NCI-H69 (cell line): ENCODE data around the gene NAALADL1.
"Not testable (repeated sequence)": the region's sequence is repeated elsewhere in the genome, so short reads cannot be mapped to it uniquely, and the experiment has no call there.

ENCODE experiments used
- DNase-seq: peaks from one replicate; lab custom pipeline; 2025; lab: John Stamatoyannopoulos, UW

Gene NAALADL1

DNA sequence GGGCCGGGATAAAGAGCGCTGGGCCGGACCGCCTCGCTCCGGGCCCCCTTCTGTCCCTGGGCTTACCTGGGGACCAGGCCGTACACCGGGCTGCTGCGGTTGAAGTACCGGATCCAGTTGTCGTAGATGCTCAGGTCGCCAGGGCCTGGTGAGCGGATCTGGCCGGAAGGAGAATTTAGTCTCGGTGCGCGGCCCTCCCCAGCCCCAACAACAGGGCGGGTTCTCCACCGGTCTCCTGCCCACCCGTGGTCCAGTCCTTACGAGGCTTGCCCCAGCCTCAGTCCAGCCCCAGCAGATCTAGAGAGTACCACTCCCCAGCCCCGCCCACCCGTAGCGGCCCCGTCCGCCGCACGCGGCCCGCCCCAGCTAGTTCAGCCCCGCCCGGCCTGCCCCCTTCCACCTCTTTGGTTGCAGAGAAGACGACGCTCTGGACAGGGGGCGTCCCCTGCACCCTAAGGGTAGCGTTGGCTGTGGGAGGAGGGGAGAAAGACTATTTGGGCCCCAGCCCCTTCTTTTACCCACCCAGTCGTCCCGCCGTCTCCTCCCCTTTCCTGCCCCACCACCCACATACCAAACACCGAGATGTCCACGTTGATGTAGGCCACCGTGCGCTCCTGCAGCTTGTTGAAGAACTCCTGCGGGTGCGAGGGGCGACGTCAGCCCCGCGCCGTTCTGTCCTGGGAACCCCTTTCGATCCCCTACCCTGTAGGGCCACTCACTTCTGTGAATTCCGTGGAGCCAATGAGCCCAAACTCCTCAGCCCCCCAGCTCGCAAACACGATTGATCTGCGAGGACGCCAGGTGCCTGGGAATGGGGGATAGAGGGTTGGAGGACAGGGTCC lies 10.6 kb downstream of the NAALADL1 start:
- DNase-seq, result no peak

DNA sequence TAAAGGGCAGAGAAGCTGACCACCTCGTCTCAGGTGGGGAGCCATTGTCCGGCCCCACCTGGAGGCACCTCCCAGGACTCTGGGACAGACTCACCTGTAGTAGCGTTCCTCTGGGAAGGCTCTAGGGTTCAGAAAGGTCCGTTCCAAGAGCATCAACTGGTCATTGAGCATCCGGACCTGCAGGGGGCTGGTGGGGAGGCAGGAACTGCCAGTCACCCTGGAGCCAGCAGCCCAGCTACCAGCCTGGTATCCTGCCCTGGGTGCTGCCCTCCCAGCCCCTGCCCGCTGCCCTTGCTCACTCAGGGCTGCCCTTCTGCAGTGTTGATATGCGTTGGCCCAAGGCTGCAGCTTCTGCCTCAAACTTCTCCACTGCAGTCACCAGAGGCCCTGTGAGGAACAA lies 12.6 kb downstream of the NAALADL1 start:
- DNase-seq, result no peak

DNA sequence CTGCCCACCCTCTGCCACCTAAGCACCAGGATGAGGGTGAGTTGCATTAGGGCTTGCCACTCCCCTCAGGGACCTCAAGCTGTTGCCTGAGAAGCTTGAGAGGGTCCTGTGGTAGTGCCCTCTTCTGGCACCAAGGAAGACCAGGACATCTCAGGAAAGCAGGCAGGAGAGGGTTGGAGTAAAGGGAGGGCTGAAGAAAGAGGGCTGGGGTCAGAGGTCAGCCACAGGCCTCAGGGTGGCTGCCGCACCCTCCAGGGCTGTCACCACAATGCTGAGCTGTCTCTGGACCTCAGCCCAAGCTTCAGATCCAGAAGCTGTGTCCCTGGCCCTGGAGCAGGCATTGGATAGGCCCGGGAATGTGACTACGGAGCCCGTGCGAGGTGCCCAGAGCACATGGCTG lies 13.3 kb downstream of the NAALADL1 start:
- DNase-seq, result no peak

DNA sequence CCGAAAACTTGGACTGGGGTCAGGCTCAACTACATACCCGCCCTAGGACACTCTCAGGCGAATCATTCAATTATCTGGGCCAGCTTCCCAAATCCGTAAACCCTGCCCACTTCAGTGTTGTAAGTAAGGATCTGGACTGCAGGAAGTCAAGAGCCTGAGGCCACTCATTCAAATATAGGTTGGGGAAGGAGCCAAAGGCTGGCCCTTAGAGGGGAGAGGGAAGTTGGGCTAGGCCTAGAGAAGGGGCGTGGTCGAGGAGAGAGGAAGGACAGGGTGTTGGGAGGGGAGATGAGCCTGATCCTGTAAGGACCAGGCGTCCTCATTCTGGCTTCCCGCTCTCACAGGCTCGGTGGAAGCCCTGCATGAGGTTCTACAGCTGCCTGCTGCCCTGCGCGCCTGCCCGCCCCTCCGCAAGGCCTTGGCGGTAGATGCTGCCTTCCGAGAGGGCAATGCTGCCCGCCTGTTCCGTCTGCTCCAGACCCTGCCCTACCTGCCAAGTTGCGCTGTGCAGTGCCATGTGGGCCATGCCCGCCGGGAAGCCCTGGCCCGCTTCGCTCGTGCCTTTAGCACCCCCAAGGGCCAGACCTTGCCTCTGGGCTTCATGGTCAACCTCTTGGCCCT lies 14.4 kb downstream of the NAALADL1 start:
- DNase-seq, result no peak

DNA sequence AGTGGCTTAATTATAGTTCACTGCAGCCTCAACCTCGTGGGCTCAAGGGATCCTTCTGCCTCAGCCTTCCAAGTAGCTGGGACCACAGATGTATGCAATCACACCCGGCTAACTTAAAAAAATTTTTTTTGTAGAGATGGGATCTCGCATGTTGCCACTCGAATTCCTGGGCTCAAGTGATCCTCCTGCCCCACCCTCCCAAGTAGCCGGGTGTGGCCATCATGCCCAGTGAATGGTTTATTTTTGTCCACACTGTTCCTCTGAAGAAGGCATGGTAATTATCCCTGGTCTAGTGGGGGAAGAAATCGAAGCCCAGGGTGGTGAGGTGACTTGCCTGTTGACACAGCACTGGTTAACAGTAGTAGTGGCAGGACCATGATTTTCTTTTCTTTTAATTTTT lies 15.5 kb downstream of the NAALADL1 start:
- DNase-seq, result no peak

DNA sequence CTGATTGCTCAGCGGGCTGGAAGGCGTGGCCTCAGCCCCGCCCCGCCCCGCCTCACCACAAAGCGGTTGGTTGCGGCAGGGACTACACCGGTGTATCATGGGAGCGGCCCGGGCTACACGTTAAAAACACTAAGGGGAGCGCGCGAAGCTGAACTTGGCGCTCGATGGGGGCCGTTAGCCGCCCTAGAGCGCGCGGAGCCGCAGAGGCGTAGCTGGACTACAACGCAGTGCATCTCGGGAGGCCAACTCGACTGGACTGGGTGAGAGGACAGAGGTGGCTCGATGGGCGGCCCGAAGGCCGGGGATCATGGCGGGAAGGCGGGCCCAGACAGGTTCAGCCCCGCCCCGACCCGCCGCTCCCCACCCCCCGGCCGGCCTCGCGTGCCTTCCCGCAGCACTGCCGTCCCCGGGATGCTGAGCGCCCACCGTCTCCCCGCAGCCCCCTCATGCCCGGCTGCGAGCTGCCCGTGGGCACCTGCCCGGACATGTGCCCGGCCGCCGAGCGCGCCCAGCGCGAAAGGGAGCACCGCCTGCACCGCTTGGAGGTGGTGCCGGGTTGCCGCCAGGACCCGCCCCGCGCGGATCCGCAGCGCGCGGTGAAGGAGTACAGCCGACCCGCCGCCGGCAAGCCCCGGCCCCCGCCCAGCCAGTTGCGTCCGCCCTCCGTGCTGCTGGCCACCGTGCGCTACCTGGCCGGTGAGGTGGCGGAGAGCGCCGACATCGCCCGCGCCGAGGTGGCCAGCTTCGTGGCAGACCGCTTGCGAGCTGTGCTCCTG lies 17.3 kb downstream of the NAALADL1 start, which contains the start of gene SAC3D1:
Gene SAC3D1, plus strand, starts transcription at position 364 of the 776 bp plus-strand sequence. Its CDS starts 83 bp downstream, at position 447.
- peak; percentile 99 for DNase-seq

DNA sequence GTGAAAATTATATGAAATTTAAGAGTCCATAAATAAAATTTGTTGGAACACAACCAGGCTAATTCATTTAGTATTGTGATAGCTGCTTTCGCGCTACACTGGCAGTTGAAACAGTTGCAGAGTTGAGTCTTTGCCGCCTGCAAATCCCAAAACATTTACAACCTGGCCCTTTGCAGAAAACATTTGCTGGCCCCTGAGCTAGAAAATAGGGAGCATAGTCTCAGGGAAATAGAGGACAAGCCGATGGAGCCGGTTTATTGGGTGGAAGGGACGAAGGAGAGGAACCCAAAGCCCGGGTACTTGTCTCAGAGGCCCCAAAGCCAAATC lies 17.9 kb downstream of the NAALADL1 start:
- no peak for DNase-seq

DNA sequence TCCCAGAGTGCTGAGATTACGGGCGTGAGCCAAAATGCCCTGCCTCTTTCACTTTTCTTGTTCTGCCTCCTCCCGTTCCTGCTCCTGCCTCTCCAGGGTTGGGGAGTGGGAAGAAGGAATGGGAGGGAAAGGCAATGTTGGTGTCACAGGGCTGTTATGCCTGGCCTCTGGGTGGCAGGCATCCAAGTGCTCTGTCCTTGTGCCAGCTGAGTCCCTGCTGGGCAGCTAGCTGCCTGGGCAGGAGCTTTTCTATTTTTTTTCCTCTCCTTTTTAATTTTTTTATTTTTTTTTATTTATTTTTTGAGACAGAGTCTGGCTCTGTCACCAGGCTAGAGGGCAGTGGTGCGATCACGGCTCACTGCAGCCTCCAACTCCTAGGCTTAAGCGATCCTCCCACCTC lies 21.4 kb downstream of the NAALADL1 start:
- peak; percentile 33 for DNase-seq

DNA sequence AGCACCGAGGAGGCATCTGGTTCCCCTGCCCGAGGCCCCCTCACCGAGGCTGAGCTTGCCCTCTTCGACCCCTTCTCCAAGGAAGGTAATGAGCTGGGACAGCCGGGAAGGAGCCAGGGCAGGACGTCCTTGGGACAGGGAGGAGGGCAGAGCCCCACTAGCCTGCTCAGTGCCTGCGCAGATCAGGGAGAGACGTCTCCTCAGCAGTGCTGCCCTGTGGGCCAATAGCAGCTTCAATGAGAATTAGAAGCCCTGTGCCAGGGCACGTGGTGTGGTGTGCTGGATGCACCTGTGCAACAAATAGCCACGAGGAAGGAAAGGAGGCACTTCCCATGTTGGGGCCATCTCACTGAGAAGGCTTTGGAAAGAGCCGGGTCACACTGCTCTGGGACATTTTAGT lies 22.8 kb downstream of the NAALADL1 start:
- no peak for DNase-seq

DNA sequence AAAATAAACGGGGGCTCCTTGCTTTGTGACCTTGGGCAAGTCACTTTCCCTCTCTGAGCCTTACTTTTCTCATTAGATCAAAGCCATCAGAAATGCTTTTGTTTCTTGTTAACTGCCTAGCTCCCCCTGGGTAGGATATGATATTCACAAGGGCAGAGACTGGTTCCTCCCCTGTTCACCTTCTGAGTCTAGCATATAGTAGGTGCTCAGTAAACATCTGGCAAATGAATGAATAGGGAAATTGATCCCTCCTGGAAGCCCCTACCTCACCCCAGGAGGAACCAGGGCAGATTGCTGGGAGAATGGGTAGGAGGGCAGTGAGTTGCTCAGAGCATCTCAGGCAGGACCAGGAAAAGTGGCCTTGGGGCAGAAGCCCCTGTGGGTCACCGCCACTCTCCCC lies 23.9 kb downstream of the NAALADL1 start:
- no peak for DNase-seq

DNA sequence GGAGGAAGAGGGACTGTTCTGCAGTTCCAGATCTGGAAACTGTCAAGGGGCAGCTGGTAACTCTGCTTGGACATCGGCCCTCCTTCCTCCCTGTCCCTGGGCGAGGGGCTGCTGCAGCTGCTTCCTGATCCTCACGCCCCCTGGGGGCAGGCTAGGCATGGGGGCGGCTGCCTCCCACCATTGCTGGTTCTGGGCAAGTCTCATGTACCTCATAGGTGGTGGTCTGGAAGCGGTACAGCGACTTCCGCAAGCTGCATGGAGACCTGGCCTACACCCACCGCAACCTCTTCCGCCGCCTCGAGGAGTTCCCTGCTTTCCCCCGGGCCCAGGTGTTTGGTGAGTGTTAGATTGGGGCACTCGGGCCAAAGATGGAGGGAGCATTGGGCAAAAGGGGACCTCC lies 26.1 kb downstream of the NAALADL1 start:
- no peak for DNase-seq

DNA sequence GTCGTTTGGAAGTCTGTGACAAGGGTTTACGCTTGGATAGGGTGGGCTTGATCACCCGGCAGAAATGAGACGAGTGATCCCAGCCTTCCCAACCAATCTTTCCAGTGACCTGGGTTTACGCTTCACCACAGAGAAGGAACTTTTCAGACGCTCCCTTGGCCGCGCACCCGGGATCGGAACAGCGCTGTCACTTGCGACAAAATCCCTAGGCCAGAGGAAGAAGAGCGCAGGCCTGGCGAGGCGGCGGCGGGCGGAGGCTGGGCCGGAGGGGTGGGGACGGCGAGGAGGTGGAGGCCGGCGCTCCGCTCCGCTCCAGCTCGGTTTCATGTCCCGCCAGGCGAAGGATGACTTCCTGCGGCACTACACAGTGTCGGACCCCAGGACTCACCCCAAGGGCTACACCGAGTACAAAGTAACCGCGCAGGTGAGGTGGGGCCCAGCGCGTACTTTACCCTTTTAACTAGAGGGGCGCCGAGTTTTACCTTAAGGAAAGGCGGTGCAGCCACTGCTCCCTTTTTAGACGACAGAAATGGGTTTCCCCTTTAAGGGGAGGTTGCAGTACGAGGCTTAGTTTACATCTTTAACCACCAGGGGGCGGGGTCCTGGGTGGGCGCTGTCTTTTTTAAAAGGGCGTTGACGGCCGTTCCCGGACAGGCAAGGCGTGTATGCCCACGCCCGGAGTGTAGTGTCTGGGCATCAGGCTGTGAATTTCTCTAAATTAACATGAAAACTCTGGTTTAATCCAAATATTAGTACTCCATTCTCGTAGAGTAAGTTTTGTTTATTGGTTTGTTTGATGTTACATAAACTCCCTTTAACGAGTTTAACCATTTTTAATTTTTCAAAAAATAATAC lies 30.9 kb downstream of the NAALADL1 start, which contains the start of gene SNX15:
Gene SNX15, plus strand, starts transcription at position 227 of the 855 bp plus-strand sequence. Its CDS starts 99 bp downstream, at position 326.
- peak; percentile 99 for DNase-seq

DNA sequence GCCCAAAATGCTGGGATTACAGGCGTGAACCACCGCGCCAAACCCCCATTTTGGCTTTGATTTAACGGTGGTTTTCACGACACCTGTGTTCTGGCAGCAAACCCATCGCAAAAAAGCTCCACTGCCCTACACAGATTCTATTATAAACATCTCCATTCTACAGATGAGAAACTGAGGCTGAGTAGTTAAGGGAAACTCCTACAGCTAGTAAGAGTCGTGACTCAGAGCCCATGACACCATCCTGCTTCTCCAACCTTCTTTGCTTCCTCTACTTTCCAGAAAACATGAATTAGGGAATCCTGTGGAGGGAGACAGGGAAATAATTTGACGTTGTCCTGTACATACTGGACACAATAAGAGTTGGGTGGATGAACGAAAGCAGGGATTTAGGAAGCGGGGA lies 31.5 kb downstream of the NAALADL1 start:
- DNase-seq, result no peak

DNA sequence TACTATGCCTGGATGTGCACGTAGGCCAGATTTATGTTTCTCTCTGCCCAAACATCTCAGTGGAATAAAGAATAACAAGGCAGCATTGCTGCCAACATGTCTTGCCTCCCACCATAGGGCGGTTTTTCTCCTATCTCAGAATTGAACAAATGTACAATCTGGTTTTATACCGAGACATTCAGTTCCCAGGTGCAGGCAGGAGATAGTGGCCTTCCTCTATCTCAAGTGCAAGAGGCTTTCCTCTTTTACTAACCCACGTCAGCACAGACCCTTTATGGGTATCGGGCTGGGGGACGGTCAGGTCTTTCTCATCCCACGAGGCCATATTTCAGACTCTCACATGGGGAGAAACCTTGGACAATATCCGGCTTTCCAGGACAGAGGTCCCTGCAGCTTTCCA lies 34.9 kb downstream of the NAALADL1 start:
- not testable (repeated sequence) for DNase-seq

DNA sequence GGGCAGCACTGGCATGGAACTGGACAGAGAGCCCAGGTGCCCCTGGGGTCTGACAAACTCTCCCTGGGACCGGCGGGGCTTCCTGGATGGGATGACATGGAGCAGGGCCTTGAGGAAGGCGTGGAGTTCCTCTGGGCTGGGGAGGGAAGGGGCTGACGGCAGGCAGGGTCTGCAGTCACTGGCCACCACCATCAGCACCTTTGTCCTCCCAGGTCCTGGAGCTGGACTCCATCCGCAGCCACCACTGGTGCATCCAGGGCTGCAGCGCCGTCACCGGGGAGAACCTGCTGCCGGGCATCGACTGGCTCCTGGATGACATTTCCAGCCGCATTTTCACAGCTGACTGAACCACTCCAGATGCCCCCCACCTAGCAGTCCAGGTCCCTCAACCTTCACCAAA lies 36.8 kb downstream of the NAALADL1 start:
- DNase-seq, result no peak

DNA sequence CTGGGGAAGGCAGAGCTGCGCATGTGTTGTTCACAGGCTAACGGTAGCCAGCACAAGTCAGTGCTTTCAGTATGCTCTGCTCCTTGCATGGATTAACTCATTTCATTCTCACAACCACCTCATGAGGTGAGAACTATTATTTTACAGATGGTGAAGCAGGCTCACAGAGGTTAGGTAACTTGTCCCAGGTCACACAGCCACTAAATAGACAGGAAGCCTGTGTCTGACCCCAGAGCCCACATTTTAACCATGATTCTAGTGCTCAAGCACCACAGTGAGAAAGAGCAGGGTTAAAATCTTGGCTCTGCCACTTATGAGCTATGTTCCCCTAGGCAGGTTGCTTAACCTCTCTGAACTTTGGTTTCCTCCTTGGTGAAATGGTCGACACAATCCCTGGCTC lies 37.4 kb downstream of the NAALADL1 start:
- DNase-seq, result no peak

DNA sequence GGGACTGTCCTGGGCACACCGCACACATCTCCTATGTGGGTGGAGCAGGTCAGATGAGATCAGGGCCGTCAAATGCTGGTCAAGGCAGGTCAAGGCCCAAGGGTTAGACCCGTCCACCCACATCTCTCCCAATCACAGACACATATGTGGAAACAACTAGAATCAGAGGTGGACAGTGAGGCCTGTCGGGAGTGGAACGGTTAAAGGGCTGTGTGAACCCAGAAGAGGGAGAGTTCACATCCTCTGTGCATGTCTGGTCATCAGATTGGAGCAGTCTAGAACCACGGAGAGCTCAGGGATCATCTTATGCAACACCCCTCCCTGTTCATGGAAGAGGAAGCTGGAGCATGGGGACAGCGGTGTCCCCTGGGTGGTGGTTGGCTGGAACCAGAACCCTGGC lies 38.5 kb downstream of the NAALADL1 start:
- DNase-seq, result no peak

DNA sequence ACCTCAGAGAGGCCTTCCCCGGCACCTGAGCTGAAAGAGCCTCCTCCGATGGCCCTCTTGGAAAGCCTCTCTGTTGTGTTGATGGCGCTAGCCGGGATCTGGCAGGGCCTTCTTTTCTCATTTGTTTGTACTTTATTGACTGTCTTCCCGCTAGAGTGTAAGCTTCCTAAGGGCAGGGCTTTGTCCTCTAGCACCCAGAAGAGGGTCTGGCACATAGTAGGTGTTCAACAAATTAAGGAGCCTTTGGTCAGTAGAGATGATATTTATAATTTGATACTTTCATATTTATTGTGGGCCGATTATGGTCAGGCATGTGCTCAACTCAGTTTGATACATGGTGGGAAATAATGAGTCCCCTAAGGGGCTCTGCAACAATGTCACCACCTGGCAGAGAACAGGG lies 40.4 kb downstream of the NAALADL1 start:
- no peak for DNase-seq

DNA sequence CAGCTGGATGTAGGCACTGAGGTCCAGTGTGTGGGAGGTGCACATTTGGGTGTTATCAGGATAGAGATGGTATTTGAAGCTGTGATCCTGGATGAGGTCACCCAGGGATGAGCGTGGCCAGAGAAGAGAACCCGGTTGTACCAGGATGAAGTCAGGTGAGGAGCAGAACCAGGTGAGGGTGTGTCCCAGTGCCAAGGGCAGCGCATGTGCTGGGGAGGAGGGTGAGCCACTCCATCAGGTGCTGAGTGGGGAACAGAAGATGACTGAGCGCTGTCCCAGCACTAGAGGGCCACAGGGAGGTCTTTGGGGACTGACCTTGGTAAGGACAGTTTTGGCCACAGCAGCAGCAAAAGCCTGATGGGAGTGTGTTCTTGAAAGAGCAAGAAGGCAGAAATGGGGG lies 41.6 kb downstream of the NAALADL1 start:
- no peak for DNase-seq

DNA sequence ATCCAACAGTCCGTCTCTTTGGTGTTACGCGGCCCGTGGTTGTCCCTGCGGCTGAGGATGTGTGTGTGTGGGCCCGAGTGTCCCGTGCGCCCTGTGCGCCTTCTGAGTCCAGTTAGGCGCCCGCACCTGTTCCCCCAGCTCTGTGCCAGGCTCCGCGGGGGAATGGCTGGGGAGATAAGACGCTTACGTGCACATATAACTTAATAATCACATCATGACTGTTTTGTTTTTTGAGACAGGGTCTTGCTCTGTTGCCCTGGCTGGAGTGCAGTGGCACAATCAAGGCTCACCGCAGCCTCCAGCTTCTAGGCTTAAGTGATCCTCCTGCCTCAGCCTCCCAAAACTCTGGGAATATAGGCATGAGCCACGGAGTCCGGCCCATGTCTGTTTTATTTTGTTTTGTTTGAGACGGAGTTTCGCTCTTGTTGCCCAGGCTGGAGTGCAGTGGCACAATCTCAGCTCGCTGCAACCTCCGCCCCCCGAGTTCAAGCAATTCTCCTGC lies 43.6 kb downstream of the NAALADL1 start:
- DNase-seq, result no peak

DNA sequence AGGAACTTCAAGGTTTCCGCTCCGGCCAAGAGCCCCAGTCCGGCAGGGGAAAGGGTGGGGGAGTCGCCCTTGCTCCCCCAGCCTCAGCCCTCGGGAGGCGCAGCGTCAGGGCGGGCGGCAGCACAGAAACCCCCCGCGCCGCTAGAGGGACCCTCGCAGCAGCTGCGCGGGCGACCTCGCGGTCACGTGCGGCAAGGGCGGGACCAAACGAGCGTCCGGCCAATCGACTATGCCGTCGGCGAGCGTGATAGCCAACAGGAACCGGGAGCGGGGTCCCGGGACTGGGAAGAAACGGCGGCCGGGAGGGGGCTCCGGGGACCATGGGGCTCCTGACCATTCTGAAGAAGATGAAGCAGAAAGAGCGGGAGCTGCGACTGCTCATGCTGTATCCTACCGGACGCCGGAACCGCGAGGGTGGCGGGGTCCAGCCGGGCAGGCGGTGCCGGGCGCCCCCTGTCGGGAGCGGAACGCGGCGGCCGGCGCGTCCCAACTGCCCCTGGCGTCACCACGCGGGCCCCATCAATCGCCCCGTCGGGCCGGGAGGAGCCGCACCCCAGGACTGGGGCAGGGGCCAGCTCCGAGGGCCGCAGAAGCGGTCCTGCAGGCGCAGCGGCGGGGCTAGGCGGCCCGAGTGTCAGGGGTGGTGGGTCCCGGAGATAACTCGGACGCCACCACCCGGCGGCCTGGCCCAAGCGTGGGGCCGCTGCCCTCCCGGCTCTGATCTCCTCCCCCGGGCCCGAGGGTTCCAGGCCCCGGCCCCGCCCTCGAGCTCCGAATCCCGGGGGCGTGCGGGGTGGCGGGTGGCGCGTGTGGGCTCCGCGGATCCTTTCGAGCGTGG lies 44.2 kb downstream of the NAALADL1 start, which contains the start of gene ARL2:
Gene ARL2, plus strand, starts transcription at position 273 of the 838 bp plus-strand sequence. Its CDS starts 48 bp downstream, at position 321.
- DNase-seq, result peak; percentile 97
